DMS53 (cell line): ENCODE measurements around the gene RUNX2.

Experiments
- DNase-seq: peaks from one replicate; lab custom pipeline; 2025; lab: John Stamatoyannopoulos, UW

The RUNX2 gene

GRCh38 chr6:45521226-45521625 is 193.1 kb downstream of the RUNX2 start:
- DNase-seq = no peak

DNA sequence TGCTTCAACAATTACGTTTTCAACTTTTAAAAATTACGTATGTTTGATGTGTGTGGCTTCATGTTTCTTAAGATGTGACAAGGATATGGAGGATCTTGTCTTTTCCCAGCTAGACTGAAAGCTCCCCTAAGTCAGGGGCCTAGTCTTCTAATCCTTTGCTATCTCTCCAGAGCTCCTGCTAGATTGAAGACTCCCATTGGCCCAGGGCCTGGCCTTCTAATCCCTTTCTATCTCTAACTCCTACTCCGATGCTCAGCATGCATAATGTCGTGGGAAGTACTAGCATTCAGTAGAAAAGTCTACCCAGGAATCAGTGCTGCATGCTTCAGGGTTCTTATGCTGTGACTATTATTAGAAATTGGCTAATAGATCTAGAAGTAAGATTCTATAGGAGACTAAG is 194.4 kb downstream of the RUNX2 start:
- DNase-seq = no peak

DNA sequence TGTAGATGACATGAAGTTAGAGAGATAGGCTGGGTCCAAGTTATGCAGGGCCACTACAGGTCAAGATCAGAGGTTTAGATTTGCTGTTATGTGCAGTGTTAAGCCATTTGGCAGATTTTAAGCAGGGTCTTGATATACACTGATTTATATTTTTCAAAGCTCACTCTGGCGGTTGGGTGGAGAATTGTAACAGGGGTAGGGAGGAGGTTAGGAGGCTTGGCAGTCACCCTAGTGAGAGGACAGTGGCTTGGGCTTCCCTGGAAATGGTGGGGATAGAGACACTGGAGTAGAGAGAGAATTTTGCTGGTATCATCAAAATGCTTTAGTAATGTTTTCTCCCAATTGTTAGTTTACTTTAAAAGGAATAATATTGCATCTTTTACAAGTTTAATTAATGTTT is 199.1 kb downstream of the RUNX2 start:
- DNase-seq = no peak

- DNase-seq = no peak
Observed at GRCh38 chr6:45531999-45532595, 204.0 kb downstream of the RUNX2 start.

DNA sequence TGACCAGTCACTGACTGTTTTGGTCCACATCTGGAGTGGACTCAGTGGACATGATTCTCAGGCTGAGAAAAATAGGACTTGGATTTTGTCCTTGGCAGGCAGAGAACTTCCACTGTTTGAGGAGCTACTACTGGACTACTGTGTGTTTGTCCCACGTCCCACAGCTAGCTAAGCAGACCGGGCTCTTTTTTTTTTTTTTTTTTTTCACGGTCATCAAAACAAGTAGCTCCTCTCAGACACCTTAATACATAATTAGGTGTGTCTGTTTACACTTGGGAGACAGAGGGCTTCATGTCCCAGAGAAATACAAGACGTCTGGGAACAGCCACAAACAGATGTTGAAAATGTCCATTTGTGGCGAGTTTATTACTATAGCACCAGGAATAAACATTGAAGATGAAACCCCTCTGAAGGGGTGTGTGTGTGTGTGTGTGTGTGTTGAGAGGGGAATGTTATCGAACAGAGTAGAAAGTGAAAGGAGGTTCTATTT is 204.6 kb downstream of the RUNX2 start:
- no peak for DNase-seq

GRCh38 chr6:45533386-45533785 is 205.3 kb downstream of the RUNX2 start:
- no peak for DNase-seq

DNA sequence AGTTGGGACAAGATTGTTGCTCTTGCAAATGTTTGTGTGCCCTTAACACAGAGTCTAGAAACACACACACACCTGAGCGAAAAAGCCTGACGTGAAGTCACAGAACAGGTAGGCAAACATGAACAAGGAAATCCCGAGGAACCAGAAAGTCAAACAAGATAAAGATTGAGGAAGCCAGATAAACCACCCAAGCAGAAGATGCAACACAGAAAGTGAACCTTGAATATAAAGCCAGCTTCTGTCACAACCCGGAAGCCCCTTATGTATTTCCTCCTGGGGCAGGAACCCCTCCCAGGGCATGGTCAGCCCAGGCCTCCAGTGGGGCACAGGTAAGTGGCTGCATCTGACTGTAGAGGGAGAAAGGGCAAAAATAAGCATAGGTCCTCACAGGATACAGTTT is 207.8 kb downstream of the RUNX2 start:
- no peak for DNase-seq

- DNase-seq = no peak
Observed at GRCh38 chr6:45537539-45537938, 209.4 kb downstream of the RUNX2 start.

- no peak for DNase-seq
Observed at GRCh38 chr6:45538641-45539547, 210.8 kb downstream of the RUNX2 start.

DNA sequence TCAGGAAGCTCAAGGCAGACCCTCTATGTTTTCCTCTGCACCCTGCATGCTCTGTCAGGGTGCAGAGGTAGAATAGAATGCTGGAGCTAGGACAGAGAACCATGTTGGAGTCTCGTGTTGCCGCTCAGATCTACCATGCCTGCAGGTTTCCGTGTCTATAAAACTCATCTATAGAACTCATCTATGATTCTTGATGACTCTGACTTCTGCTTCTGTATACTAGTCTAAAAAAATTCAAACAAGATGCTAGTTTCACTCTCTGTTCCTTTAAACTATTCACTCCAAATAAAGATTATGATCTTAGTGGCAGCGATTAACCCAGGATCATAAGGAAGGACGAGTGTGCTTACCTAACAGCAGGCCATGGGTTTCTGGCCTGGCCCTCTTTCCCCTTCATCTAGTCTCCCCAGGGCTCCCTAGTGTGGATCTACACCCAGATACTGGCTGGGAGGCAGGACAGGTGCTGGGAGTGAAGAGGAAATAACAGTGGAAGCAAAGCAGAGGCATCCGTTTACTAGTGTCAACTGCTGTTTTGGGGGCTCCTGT is 212.3 kb downstream of the RUNX2 start:
- no peak for DNase-seq

- no peak for DNase-seq
Observed at GRCh38 chr6:45541934-45542333, 213.8 kb downstream of the RUNX2 start.

GRCh38 chr6:45543298-45544235 is 215.4 kb downstream of the RUNX2 start:
- no peak for DNase-seq

DNA sequence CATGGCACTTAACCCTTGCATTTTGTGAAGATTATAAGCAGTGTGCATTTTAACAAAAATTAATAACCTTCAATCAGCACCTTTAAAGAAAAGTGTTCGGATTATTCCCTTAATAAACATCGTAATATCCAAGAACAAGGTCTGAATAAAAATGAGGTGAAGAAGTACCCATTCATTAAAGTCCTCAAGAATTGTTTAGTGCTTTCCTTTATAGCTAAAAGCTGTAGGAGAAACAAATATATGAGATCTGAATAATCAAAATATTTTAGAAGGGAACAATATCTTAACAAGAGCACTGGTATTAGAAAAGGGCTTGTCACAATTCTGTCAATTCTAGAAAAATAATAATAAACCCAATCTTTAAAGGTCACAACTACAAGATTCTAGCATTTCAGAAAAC is 217.3 kb downstream of the RUNX2 start:
- DNase-seq = no peak

- DNase-seq = peak; percentile 30
Observed at GRCh38 chr6:45548657-45549515, 220.8 kb downstream of the RUNX2 start.

GRCh38 chr6:45552536-45552935 is 224.4 kb downstream of the RUNX2 start:
- DNase-seq = no peak

GRCh38 chr6:45553730-45554344 is 225.7 kb downstream of the RUNX2 start:
- no peak for DNase-seq

DNA sequence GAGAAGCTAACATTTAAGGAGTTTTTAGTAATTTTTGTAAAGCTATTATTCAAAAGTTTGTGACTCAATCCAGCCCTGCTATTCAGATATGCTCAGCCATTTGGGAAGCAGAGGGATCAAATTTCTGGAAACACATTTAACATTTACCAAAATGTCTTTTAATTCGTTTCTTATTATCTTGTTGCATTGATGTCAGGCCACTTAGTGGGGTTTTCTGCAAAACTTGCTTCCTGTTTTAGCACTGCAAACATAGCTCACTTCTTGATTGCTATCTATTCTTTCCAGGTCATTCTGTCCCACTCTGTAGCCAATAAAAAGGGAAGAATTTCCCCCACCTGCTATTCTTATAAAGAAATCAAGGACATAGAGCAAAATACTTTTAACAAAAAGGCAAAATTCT is 226.5 kb downstream of the RUNX2 start:
- DNase-seq = no peak

- no peak for DNase-seq
Observed at GRCh38 chr6:45555981-45556771, 228.0 kb downstream of the RUNX2 start.

- no peak for DNase-seq
Observed at GRCh38 chr6:45556828-45557227, 228.7 kb downstream of the RUNX2 start.

GRCh38 chr6:45557454-45557853 is 229.3 kb downstream of the RUNX2 start:
- no peak for DNase-seq
